ENCODE results near the gene NUP35. TPM values are rescaled to one million over a fixed set of nuclear protein-coding genes. Genes with fewer than 3 reads are reported as not detected.

Gene NUP35
- total RNA-seq, 1 experiment from 2014 or later, result 28.9 TPM

DNA sequence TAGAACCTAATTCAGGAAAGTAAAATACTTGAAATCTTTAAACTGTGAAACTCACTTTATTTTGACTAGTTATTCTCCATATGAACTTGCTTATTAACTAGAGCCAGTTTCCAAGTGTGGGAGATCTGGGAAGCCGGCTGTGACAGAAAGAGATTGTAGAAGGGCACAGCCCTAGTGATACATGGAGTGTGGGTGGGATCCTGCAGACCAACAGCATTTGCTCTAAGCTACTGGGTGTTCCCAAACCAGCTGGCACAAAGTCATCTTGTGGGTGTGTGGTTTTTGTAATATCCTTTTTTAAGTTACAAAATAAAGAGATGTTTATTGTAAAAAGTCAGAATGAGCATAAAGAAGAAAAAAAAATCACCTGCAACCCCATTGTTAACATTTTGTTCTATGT lies 42.3 kb upstream of the NUP35 start:
- POLR2A ChIA-PET, result no interaction called here
- Histone ChIP-seq H3K36me3 (ENCODE audit: control insufficient read depth, insufficient read depth, low read length) (no peaks in the 10 kb centered on the region), H3K27me3 (ENCODE audit: control insufficient read depth, insufficient read depth, low read length) (no peaks in the 10 kb centered on the region), H3K27ac (ENCODE audit: low read length) (no peak overlapping the region), H3K4me3 (ENCODE audit: low read depth in 2 of 2, low read length in 2 of 2) (no peak overlapping the region), H3K4me1 (ENCODE audit: control insufficient read depth, insufficient read depth, low read length) (peaks cover 5% of the 10 kb centered on the region; the same call in 1 of the 2 replicates), H3K9me3 (ENCODE audit: control insufficient read depth, insufficient read depth, low read depth, low read length) (no peaks in the 10 kb centered on the region)
- intact Hi-C loops (cut with micrococcal nuclease; ENCODE audit: unreplicated experiment) (no loop called here), in situ Hi-C loops (cut with HindIII; ENCODE audit: low pct_unique_long_range_greater_than_20kb, low sequenced_read_pairs) (no loop called here)
- no TSS peak for BruUV-seq (replicated peaks)
- TF ChIP-seq CTCF (IDR thresholded peaks at IDR 0.05), result no peak
- no peak for TF ChIP-seq SIN3A (IDR thresholded peaks at IDR 0.05; ENCODE audit: borderline replicate concordance, insufficient read depth, low read depth, low read length)
- no peak for TF ChIP-seq POLR2AphosphoS5 (IDR thresholded peaks at IDR 0.05; ENCODE audit: low read depth, low read length)
- TF ChIP-seq TCF7L2 (IDR thresholded peaks at IDR 0.05; ENCODE audit: low read depth, low read length), result no peak
- no peak for TF ChIP-seq REST (IDR thresholded peaks at IDR 0.05; ENCODE audit: insufficient read depth in 1 of 2, low read depth in 2 of 2, low read length in 1 of 2)
- CTCF ChIA-PET, result no interaction called here
- ATAC-seq (no peak), DNase-seq (ENCODE audit: low read depth, low spot score) (no peak)

DNA sequence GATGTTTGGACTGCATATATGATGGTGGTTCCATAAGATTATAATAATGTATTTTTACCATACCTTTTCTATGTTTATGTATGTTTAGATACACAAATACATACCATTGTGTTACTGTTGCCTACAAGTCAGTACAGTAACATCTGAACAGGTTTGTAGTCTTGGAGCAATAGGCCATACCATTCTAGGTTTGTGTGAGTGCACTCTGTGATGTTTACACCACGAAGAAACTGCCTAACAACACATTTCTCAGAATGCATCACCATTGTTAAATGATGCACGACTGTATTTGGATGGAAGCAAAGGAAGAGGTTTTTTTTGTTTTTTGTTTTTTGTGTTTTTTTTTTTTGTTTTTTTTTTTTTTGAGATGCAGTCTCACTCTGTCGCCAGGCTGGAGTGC lies 36.2 kb upstream of the NUP35 start:
- DNase-seq (ENCODE audit: low read depth, low spot score), result no peak
- H3K27ac ChIP-seq (ENCODE audit: low read length), result no peak overlapping the region
- TF ChIP-seq SIN3A (IDR thresholded peaks at IDR 0.05; ENCODE audit: borderline replicate concordance, insufficient read depth, low read depth, low read length), result no peak
- no peak for TF ChIP-seq REST (IDR thresholded peaks at IDR 0.05; ENCODE audit: insufficient read depth in 1 of 2, low read depth in 2 of 2, low read length in 1 of 2)
- TF ChIP-seq POLR2AphosphoS5 (IDR thresholded peaks at IDR 0.05; ENCODE audit: low read depth, low read length), result no peak
- TF ChIP-seq TCF7L2 (IDR thresholded peaks at IDR 0.05; ENCODE audit: low read depth, low read length), result no peak
- no peak for TF ChIP-seq CTCF (IDR thresholded peaks at IDR 0.05)
- in situ Hi-C loops (cut with HindIII; ENCODE audit: low pct_unique_long_range_greater_than_20kb, low sequenced_read_pairs), result no loop called here
- H3K27me3 ChIP-seq (ENCODE audit: control insufficient read depth, insufficient read depth, low read length), result no peaks in the 10 kb centered on the region
- CTCF ChIA-PET, result no interaction called here
- H3K36me3 ChIP-seq (ENCODE audit: control insufficient read depth, insufficient read depth, low read length), result no peaks in the 10 kb centered on the region
- intact Hi-C loops (cut with micrococcal nuclease; ENCODE audit: unreplicated experiment), result no loop called here
- no peaks in the 10 kb centered on the region for H3K4me1 ChIP-seq (ENCODE audit: control insufficient read depth, insufficient read depth, low read length)
- BruUV-seq (replicated peaks), result no TSS peak
- ATAC-seq, result no peak
- POLR2A ChIA-PET, result no interaction called here
- no peaks in the 10 kb centered on the region for H3K9me3 ChIP-seq (ENCODE audit: control insufficient read depth, insufficient read depth, low read depth, low read length)
- H3K4me3 ChIP-seq (ENCODE audit: low read depth in 2 of 2, low read length in 2 of 2), result no peak overlapping the region

All from Panc1 (cell line).